ENCODE measurements around the gene ITFG2. TPM values are rescaled to one million over a fixed set of nuclear protein-coding genes. Genes with fewer than 3 reads are reported as not detected.

The ITFG2 gene
- total and polyA plus RNA-seq, 9 of the 15 experiments (the other 6 are each of a cell fraction or from before 2014, with no cell fraction given) = 15.0 to 22.8 (median 19.4) TPM

GRCh38 chr12:2854669-2855453, 42.4 kb downstream of the ITFG2 start (continued):
- TF ChIP-seq CBX3 (IDR thresholded peaks at IDR 0.05; ENCODE audit: borderline replicate concordance in 1 of 2, low read length in 2 of 2) (no peak), ARNT (IDR thresholded peaks at IDR 0.05) (no peak), MCM3 (IDR thresholded peaks at IDR 0.05) (no peak), ZBTB8A (IDR thresholded peaks at IDR 0.05; ENCODE audit: partially characterized antibody) (no peak)
- TF ChIP-seq, protein P1, sequence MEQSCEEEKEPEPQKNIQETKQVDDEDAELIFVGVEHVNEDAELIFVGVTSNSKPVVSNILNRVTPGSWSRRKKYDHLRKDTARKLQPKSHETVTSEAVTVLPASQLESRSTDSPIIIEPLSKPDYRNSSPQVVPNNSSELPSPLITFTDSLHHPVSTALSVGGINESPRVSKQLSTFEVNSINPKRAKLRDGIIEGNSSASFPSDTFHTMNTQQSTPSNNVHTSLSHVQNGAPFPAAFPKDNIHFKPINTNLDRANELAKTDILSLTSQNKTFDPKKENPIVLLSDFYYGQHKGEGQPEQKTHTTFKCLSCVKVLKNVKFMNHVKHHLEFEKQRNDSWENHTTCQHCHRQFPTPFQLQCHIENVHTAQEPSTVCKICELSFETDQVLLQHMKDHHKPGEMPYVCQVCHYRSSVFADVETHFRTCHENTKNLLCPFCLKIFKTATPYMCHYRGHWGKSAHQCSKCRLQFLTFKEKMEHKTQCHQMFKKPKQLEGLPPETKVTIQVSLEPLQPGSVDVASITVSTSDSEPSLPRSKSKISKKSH (CRISPR knock-in tag; IDR thresholded peaks at IDR 0.05) = no peak

DNA sequence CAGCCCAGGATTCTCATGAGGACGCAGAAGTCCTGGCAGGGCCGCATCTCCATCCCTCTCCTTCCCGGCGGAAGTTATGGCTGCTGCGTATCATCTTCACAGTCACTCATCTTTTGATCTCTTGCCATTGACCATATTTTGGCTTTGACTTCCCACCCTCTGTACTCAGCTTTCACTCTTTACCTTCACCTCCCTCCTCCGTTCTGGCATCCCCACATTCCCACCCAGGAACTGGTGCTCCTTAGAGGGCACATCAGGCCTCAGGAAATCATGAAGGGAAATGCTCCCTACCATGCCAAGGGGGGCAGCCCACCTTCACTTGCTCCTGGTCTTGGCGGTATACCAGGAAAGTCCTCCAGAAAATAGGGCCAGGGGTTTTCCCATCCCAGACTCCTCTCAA, 43.1 kb downstream of the ITFG2 start:
- H3K79me2 ChIP-seq (ENCODE audit: control insufficient read depth, insufficient read depth, low read length) = no peaks in the 10 kb centered on the region
- no peak overlapping the region for H3K4me3 ChIP-seq
- CTCF ChIA-PET (ENCODE audit: low intra/inter-chr PET ratio) = no interaction called here
- H3K27me3 ChIP-seq (ENCODE audit: control insufficient read depth in 2 of 2, insufficient read depth in 2 of 2, low read length in 2 of 2) = no peaks in the 10 kb centered on the region
- no peaks in the 10 kb centered on the region for H3K9me1 ChIP-seq (ENCODE audit: control insufficient read depth, insufficient read depth, low read length)
- intact Hi-C loops (cut with micrococcal nuclease) (no loop called here), in situ Hi-C loops (cut with MboI) (no loop called here)
- H3K4me1 ChIP-seq (replicated peaks in 1 of 2; ENCODE audit: control insufficient read depth in 2 of 2, insufficient read depth in 2 of 2, low read length in 2 of 2) = peaks cover 0 to 4% of the 10 kb centered on the region in 2 experiments; a peak in 1 of 5 replicates
- H3K36me3 ChIP-seq (ENCODE audit: control insufficient read depth, insufficient read depth, low read length) = peaks cover 27% of the 10 kb centered on the region; the same call in 1 of the 3 replicates
- no peaks in the 10 kb centered on the region for H3K9me3 ChIP-seq (replicated peaks; ENCODE audit: control insufficient read depth, insufficient read depth, low read depth, low read length)
- 50% methylated on average over 2 of the region's 7 CpGs for WGBS (ENCODE audit: insufficient coverage, low coverage, missing lambda C conversion rate)
- no TSS peak for BruUV-seq (replicated peaks)
- TF ChIP-seq BMI1 (IDR thresholded peaks at IDR 0.05; ENCODE audit: low read length) (no peak), ZNF3 (CRISPR knock-in tag; IDR thresholded peaks at IDR 0.05) (no peak), SP1 (CRISPR knock-in tag; IDR thresholded peaks at IDR 0.05) (no peak), ZBTB1 (CRISPR knock-in tag; IDR thresholded peaks at IDR 0.05; ENCODE audit: borderline replicate concordance, low read depth) (no peak)
- H2AFZ ChIP-seq (ENCODE audit: low read depth, low read length) = no peak overlapping the region
- POLR2A ChIA-PET = interaction anchor here (0.6 kb wide), 1 partner anchor 10 kb away, joined by 3 read pairs; no protein-coding TSS in a partner anchor
- no peak for DNase-seq (ENCODE audit: extremely low read depth in 1 of 4, low spot score in 3 of 4)
- ATAC-seq = no peak
- no peak overlapping the region for H3K27ac ChIP-seq (ENCODE audit: extremely low read depth, low read depth, low read length)
- no peak overlapping the region for H3K4me2 ChIP-seq (ENCODE audit: insufficient read depth, low read length)
- H4K20me1 ChIP-seq (replicated peaks; ENCODE audit: control insufficient read depth, insufficient read depth, low read length) = no peaks in the 10 kb centered on the region
- no peak overlapping the region for H3K9ac ChIP-seq (ENCODE audit: insufficient read depth in 1 of 2, low read depth in 2 of 2, low read length in 2 of 2)
- FAIRE-seq = no peak

Data from K562 (cell line).